K562 (cell line): Measurements from ENCODE around the gene NPB. TPM values are rescaled to one million over a fixed set of nuclear protein-coding genes. Genes with fewer than 3 reads are reported as not detected.
A peak's percentile ranks its signal among the peaks of the same experiment; 100 is the strongest.

Experiments
- CBX1 ChIP-seq: sonication (generic); IDR thresholded peaks from 2 replicates; pipeline ENCODE4 v1.6.1; 2016; ENCODE audit warnings: antibody characterized with exemption, low read depth, mild to moderate bottlenecking
- GABPA ChIP-seq: fragments of 200-800 bp; sonication (Bioruptor generic); conservative IDR thresholded peaks from 2 replicates; pipeline ENCODE4 v1.6.1; 2016; ENCODE audit warnings: low read depth, missing genetic modification characterization, missing compliant biosample characterization
- MGA ChIP-seq: fragments of 450-650 bp; IDR thresholded peaks from 2 replicates; pipeline ENCODE4 v1.6.1; 2016; ENCODE audit warnings: mild to moderate bottlenecking, moderate library complexity
- RCOR1 ChIP-seq, 2 experiments: IDR thresholded peaks; 2 replicates each; pipeline ENCODE4 v1.6.1; 2012; ENCODE audit warnings: low read depth in 2 of 2, low read length in 2 of 2, borderline replicate concordance in 1 of 2, improper control_type of control experiment in 1 of 2
- TCF7 ChIP-seq: sonication (generic); IDR thresholded peaks from 2 replicates; pipeline ENCODE4 v1.6.1; 2016; ENCODE audit warnings: antibody characterized with exemption, borderline replicate concordance
- TEAD4 ChIP-seq, 2 experiments: sonication (generic) in 1 of 2; formaldehyde crosslinking in 1 of 2; IDR thresholded peaks; 2 replicates each; pipeline versions ENCODE4 v1.6.1 to v1.8.0; 2012 to 2022; ENCODE audit warnings: borderline replicate concordance in 1 of 2, inconsistent platforms in 1 of 2, low read length in 1 of 2, mild to moderate bottlenecking in 1 of 2, missing genetic modification reagents in 1 of 2
- THRB ChIP-seq: fragments of 450-650 bp; formaldehyde crosslinking; conservative IDR thresholded peaks from 2 replicates; pipeline ENCODE4 v1.4.0; 2022; ENCODE audit warnings: mild to moderate bottlenecking, missing genetic modification characterization
- ZFP91 ChIP-seq: sonication (generic); formaldehyde crosslinking; IDR thresholded peaks from 2 replicates; pipeline ENCODE4 v1.8.0; 2022; ENCODE audit warnings: mild to moderate bottlenecking, missing genetic modification reagents
- ZFX ChIP-seq: sonication (generic); formaldehyde crosslinking; IDR thresholded peaks from 2 replicates; pipeline ENCODE4 v1.8.0; 2022; ENCODE audit warnings: mild to moderate bottlenecking, missing genetic modification reagents, moderate library complexity
- ZNF12 ChIP-seq: sonication (generic); formaldehyde crosslinking; IDR thresholded peaks from 2 replicates; pipeline ENCODE4 v1.4.0; 2020; ENCODE audit warnings: mild to moderate bottlenecking, missing genetic modification reagents
- ZNF143 ChIP-seq: sonication (generic); formaldehyde crosslinking; IDR thresholded peaks from 2 replicates; pipeline ENCODE4 v1.9.0; 2022; ENCODE audit warnings: mild to moderate bottlenecking, missing genetic modification reagents
- polyA plus RNA-seq, 8 experiments: library from polyadenylated mRNA; depleted of rRNA in 4 of 8; stranded (reverse) in 5 of 8; unstranded in 3 of 8; fragments of >200 nt; fragmentation: Nextera tagmentation in 2 of 8; fragmentation: Illumina TruSeq in 1 of 8; extraction: Ambion mirVana in 2 of 8; extraction: Trizol in 1 of 8; gene quantifications; 2 replicates each; pipeline versions ENCODE4 v1.2.1 to v1.2.3, GENCODE V29; 2011 to 2014; ENCODE audit warnings: inconsistent platforms in 1 of 8, missing spikeins in 1 of 8
- total RNA-seq, 7 experiments: library from RNA; depleted of rRNA in 6 of 7; stranded (reverse); fragments of >200 nt in 6 of 7; fragmentation: Illumina TruSeq in 2 of 7; extraction: Trizol in 2 of 7; gene quantifications; 2 replicates each; pipeline versions ENCODE4 v1.2.1 to v1.2.3, GENCODE V29; 2011 to 2021; ENCODE audit warnings: low replicate concordance in 1 of 7

The NPB gene
- total and polyA plus RNA-seq, 9 of the 15 experiments (the other 6 are each of a cell fraction or from before 2014, with no cell fraction given): 0.03 to 0.61 (median 0.14) TPM; not detected in 2

GRCh38 chr17:81869221-81870130, 32.6 kb upstream of the NPB start (continued):
- 0 out of 2 replicates have a peak, but pooled peaks have one; percentile 1 for TF ChIP-seq TEAD4 (IDR thresholded peaks at IDR 0.05; ENCODE audit: low read length)
- TF ChIP-seq TEAD4 (CRISPR knock-in tag; IDR thresholded peaks at IDR 0.05; ENCODE audit: borderline replicate concordance): no peak
- TF ChIP-seq TCF7: no peak
- TF ChIP-seq MGA: peak; percentile 8; the same call in 1 of the 2 replicates
- TF ChIP-seq ZFX (CRISPR knock-in tag): peak; percentile 62
- TF ChIP-seq ZNF143: no peak
- TF ChIP-seq THRB (CRISPR knock-in tag): no peak
- TF ChIP-seq ZFP91 (CRISPR knock-in tag): no peak
- no peak for TF ChIP-seq CBX1
- no peak for TF ChIP-seq GABPA
- TF ChIP-seq ZNF12 (CRISPR knock-in tag): 0 out of 2 replicates have a peak, but pooled peaks have one; percentile 18
- TF ChIP-seq RCOR1 (IDR thresholded peaks at IDR 0.05; ENCODE audit: borderline replicate concordance in 1 of 2, low read depth in 2 of 2, low read length in 2 of 2): 0 out of 4 replicates have a peak, but pooled peaks of 1 of the 2 experiments have one; percentile 21
